BJ (cell line): ENCODE results near the gene UNC5A. TPM values are rescaled to one million over a fixed set of nuclear protein-coding genes. Genes with fewer than 3 reads are reported as not detected.

ENCODE experiments used
- CTCF ChIA-PET: fragments of 350-600 bp; formaldehyde crosslinking; extraction: SDS; loops from one replicate; lab custom pipeline; 2021; ENCODE audit warnings: antibody characterized with exemption, inconsistent platforms; lab: Yijun Ruan, JAX
- POLR2A ChIA-PET: fragments of 300-600 bp; sonication (Branson Sonifier 250); formaldehyde crosslinking; extraction: SDS; loops from one replicate; lab custom pipeline; 2021; ENCODE audit warnings: antibody characterized with exemption; lab: Charles Lee
- DNase-seq: peaks from one replicate; pipeline ENCODE4 v3.0.0-alpha.2; 2011; ENCODE audit warnings: low read depth
- H3K27me3 ChIP-seq: 2 replicates; pipeline ENCODE4 v1.6.0; 2011; ENCODE audit warnings: low read length; ENCODE audit not compliant: control insufficient read depth, insufficient read depth
- H3K36me3 ChIP-seq: 2 replicates; pipeline ENCODE4 v1.5.1; 2011; ENCODE audit warnings: low read length; ENCODE audit not compliant: control insufficient read depth, insufficient read depth
- H3K4me3 ChIP-seq: 2 replicates; pipeline ENCODE4 v1.5.1; 2011; ENCODE audit warnings: low read depth, mild to moderate bottlenecking, control low read depth, low read length
- polyA plus RNA-seq: library from polyadenylated mRNA; depleted of rRNA; stranded (reverse); fragments of >200 nt; gene quantifications from 2 replicates; pipeline ENCODE4 v1.2.3, GENCODE V29; 2011
- TF ChIP-seq, protein P1 (sequence below): IDR thresholded peaks from 2 replicates; pipeline ENCODE4 v1.5.1; 2011; ENCODE audit warnings: low read depth, mild to moderate bottlenecking, control low read depth, inconsistent platforms, low read length, moderate library complexity; ENCODE audit not compliant: insufficient read depth

The UNC5A gene
- polyA plus RNA-seq, 1 experiment: not detected

DNA sequence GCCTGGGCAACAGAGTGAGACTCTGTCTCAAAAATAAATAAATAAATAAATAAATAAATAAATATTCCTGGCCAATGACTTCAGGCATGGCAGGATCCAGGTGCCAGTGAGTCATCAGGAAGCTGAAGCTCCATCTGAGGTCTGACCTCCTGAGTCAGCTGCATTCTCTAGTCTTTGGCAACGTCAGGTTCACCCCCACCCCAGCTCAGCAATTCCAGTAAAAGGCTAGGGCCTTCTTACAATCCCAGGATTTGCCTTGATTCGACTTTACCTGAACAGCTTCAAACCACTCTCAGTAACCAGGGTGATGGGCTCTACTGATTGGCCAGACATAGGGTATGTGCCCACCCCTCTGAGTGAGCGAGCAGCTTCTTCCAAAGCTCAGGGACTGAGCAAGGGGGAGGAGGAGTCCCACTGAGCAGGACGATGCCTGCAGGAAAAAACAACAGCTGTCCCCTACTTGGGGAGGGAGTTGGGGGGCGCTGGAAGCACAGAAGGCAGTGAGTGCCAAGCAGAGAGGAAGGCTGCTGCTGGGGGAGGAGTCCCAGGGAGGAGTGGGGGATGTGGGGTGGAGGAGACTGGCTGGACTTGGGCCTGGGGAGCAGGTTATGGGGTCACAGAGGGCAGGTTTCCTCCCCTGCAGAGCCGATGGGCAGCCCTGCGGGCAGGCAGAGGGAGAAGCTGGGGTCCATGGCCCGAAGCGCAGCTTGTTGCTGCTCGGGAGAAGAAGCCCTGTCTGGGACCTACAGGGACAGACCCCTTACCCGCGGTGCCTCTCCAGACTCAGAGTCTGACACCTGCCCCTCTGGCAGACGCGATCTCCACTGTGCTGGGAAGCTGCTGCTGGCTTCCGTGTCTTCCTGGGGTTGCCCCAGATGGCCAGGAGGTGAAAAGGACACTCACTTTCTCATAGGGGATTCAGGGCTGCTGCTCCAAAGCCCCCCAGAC is 25.9 kb upstream of the UNC5A start:
- peak; percentile 7 for DNase-seq
- no peak overlapping the region for H3K4me3 ChIP-seq
- H3K27me3 ChIP-seq: peaks cover 6% of the 10 kb centered on the region
- POLR2A ChIA-PET: no interaction called here
- TF ChIP-seq, protein P1, sequence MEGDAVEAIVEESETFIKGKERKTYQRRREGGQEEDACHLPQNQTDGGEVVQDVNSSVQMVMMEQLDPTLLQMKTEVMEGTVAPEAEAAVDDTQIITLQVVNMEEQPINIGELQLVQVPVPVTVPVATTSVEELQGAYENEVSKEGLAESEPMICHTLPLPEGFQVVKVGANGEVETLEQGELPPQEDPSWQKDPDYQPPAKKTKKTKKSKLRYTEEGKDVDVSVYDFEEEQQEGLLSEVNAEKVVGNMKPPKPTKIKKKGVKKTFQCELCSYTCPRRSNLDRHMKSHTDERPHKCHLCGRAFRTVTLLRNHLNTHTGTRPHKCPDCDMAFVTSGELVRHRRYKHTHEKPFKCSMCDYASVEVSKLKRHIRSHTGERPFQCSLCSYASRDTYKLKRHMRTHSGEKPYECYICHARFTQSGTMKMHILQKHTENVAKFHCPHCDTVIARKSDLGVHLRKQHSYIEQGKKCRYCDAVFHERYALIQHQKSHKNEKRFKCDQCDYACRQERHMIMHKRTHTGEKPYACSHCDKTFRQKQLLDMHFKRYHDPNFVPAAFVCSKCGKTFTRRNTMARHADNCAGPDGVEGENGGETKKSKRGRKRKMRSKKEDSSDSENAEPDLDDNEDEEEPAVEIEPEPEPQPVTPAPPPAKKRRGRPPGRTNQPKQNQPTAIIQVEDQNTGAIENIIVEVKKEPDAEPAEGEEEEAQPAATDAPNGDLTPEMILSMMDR: no peak
- H3K36me3 ChIP-seq: no peaks in the 10 kb centered on the region
- CTCF ChIA-PET: no interaction called here

DNA sequence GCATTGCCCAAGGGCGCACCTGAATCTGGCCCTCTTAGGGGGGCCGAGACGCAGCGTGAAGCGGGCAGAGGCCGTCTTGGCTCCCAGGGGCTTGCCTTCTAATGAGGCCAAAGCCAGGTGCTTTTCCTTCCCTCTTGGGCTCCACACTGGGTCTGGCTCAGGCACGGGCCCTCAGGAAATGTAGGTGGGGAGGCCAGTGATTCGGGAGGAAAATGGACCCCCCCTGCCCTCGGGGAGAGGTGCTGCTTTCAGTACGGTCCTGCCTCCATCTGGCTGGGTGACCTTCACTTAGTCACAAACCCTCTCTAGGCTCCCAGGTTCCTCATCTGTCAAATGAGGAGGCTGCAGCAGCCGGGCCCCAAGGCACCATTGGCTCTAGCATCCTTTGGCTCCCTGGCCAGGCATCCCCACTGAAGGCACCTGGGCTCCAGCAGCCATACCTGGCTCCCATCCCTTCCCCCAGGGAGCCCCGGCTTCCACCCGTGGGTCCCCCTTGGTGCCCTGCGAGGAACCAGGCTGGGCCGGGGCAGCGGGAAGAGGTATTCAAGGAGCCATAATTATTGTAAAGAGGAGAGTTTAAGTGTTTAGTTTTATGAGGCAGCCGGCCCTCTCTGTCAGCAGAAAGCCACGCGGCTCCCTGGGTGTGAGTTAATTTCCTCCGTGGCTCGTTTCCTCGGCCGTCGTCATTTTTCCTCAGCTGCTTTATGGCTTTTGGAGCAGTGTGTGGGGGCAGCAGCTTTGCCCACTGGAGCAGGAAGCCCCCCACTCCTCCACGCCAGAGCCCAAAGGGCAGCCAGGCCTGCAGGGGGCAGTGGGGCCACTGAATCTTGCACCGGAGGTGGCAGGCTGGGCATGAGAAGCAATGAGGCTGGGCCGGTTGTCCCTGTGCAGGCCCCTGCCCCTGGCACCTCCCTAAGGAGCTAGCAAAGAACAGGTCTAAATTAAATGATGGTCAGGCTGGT is 24.9 kb upstream of the UNC5A start:
- DNase-seq: no peak

DNA sequence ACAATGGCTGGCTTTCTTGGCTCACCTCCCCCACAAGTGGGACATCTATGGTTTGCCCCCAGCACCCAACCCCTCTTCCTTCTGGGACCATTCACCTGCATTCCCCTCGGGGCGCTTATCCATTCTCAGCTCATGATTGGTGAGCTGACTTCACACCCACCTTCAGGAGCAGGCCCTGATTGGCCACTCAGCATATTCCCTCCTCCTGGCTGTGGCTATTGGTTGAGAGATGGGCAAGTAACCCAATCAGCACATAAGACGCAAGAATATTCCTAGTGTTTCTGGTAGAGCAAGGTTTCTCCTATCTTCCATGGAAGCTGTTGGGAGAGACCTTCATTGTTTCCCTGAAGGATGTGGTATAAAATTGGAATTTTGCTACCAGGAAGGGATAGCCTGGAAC is 22.7 kb upstream of the UNC5A start:
- DNase-seq: no peak
- Histone ChIP-seq H3K27me3 (peaks cover 6% of the 10 kb centered on the region), H3K36me3 (no peaks in the 10 kb centered on the region), H3K4me3 (no peak overlapping the region)
- ChIA-PET POLR2A (no interaction called here), CTCF (no interaction called here)
- TF ChIP-seq, protein P1: no peak

More for the DNA sequence above, 24.9 kb upstream of the UNC5A start:
- no peak overlapping the region for H3K4me3 ChIP-seq
- ChIA-PET CTCF (no interaction called here), POLR2A (no interaction called here)
- H3K27me3 ChIP-seq: peaks cover 5% of the 10 kb centered on the region
- TF ChIP-seq, protein P1: 0 out of 2 replicates have a peak, but pooled peaks have one; percentile 6
- H3K36me3 ChIP-seq: no peaks in the 10 kb centered on the region

DNA sequence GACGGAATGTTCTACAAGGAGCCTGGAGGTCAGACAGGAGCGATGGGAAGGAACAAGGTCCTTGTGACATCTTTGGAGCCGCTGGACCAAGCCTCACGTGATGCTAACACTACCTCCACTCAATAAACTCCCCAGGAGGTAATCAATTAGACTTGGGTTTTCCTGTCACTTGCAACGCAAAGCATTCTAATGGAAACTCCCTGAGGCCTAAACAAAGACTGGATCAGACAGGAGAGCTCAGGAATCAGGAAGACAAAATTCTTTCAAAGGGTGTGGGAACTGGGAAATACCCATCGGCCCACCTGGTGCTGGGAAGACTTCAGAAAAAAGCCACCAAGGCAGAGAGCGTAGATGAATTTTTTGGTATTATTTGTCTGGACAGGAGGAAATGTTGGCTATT is 22.3 kb upstream of the UNC5A start:
- CTCF ChIA-PET: no interaction called here
- POLR2A ChIA-PET: no interaction called here
- no peak for DNase-seq
- peaks cover 7% of the 10 kb centered on the region for H3K27me3 ChIP-seq
- H3K36me3 ChIP-seq: no peaks in the 10 kb centered on the region
- TF ChIP-seq, protein P1: no peak
- no peak overlapping the region for H3K4me3 ChIP-seq
